HEK293 (cell line): ENCODE results near the gene FLNA.

Experiments
- CTCF ChIP-seq: fragments of 450-650 bp; formaldehyde crosslinking; IDR thresholded peaks from 2 replicates; pipeline ENCODE4 v1.5.1; 2016; ENCODE audit warnings: missing biosample characterization, missing genetic modification characterization
- ELK4 ChIP-seq: IDR thresholded peaks from 2 replicates; pipeline ENCODE4 v1.6.1; 2011; ENCODE audit warnings: mild to moderate bottlenecking, low read depth, low read length, borderline replicate concordance
- REST ChIP-seq: fragments of 450-650 bp; formaldehyde crosslinking; IDR thresholded peaks from 2 replicates; pipeline ENCODE4 v1.5.1; 2016; ENCODE audit warnings: missing biosample characterization, missing genetic modification characterization
- SP7 ChIP-seq: fragments of 450-650 bp; formaldehyde crosslinking; IDR thresholded peaks from 2 replicates; pipeline ENCODE4 v1.5.1; 2016; ENCODE audit warnings: missing biosample characterization, missing genetic modification characterization
- TSHZ1 ChIP-seq: fragments of 450-650 bp; formaldehyde crosslinking; IDR thresholded peaks from 2 replicates; pipeline ENCODE4 v1.5.1; 2016; ENCODE audit warnings: missing biosample characterization, missing genetic modification characterization, borderline replicate concordance
- ZIC2 ChIP-seq: fragments of 450-650 bp; formaldehyde crosslinking; IDR thresholded peaks from 2 replicates; pipeline ENCODE4 v1.5.1; 2016; ENCODE audit warnings: missing biosample characterization, missing genetic modification characterization
- ZNF146 ChIP-seq: fragments of 450-650 bp; formaldehyde crosslinking; IDR thresholded peaks from 2 replicates; pipeline ENCODE4 v1.5.1; 2016; ENCODE audit warnings: missing biosample characterization, missing genetic modification characterization
- ZNF19 ChIP-seq: fragments of 450-650 bp; formaldehyde crosslinking; IDR thresholded peaks from 2 replicates; pipeline ENCODE4; 2016; ENCODE audit warnings: missing biosample characterization, missing genetic modification characterization, low read depth
- ZNF335 ChIP-seq: fragments of 450-650 bp; formaldehyde crosslinking; conservative IDR thresholded peaks from 2 replicates; pipeline ENCODE4 v1.5.1; 2016; ENCODE audit warnings: missing biosample characterization, missing genetic modification characterization
- ZNF391 ChIP-seq: fragments of 450-650 bp; formaldehyde crosslinking; IDR thresholded peaks from 2 replicates; pipeline ENCODE4 v1.5.1; 2016; ENCODE audit warnings: low read depth, missing biosample characterization, missing genetic modification characterization, borderline replicate concordance
- ZNF398 ChIP-seq: fragments of 450-650 bp; formaldehyde crosslinking; IDR thresholded peaks from 2 replicates; pipeline ENCODE4 v1.5.1; 2017; ENCODE audit warnings: missing biosample characterization, missing genetic modification characterization
- ZNF501 ChIP-seq: fragments of 450-650 bp; formaldehyde crosslinking; IDR thresholded peaks from 2 replicates; pipeline ENCODE4 v1.5.1; 2016; ENCODE audit warnings: missing biosample characterization, missing genetic modification characterization
- ZNF510 ChIP-seq: fragments of 450-650 bp; formaldehyde crosslinking; IDR thresholded peaks from 2 replicates; pipeline ENCODE4 v1.5.1; 2018; ENCODE audit warnings: mild to moderate bottlenecking, missing genetic modification characterization, missing biosample characterization; ENCODE audit not compliant: insufficient replicate concordance
- ZNF514 ChIP-seq: fragments of 450-650 bp; formaldehyde crosslinking; IDR thresholded peaks from 2 replicates; pipeline ENCODE4 v1.5.1; 2016; ENCODE audit warnings: missing biosample characterization, missing genetic modification characterization
- ZNF561 ChIP-seq: fragments of 450-650 bp; IDR thresholded peaks from 2 replicates; pipeline ENCODE4 v1.5.1; 2018; ENCODE audit warnings: missing biosample characterization, missing genetic modification characterization, borderline replicate concordance
- ZNF585B ChIP-seq: fragments of 450-650 bp; formaldehyde crosslinking; IDR thresholded peaks from 2 replicates; pipeline ENCODE4 v1.5.1; 2016; ENCODE audit warnings: missing biosample characterization, missing genetic modification characterization
- ZNF610 ChIP-seq: fragments of 450-650 bp; formaldehyde crosslinking; IDR thresholded peaks from 2 replicates; pipeline ENCODE4 v1.5.1; 2016; ENCODE audit warnings: missing biosample characterization, missing genetic modification characterization, borderline replicate concordance
- ZNF704 ChIP-seq: fragments of 450-650 bp; formaldehyde crosslinking; IDR thresholded peaks from 2 replicates; pipeline ENCODE4 v1.5.1; 2016; ENCODE audit warnings: missing biosample characterization, missing genetic modification characterization
- ZNF707 ChIP-seq: fragments of 450-650 bp; formaldehyde crosslinking; IDR thresholded peaks from 2 replicates; pipeline ENCODE4 v1.5.1; 2016; ENCODE audit warnings: missing biosample characterization, missing genetic modification characterization
- ZNF791 ChIP-seq: fragments of 450-650 bp; formaldehyde crosslinking; IDR thresholded peaks from 2 replicates; pipeline ENCODE4 v1.5.1; 2016; ENCODE audit warnings: missing biosample characterization, missing genetic modification characterization
- ZSCAN18 ChIP-seq: fragments of 450-650 bp; formaldehyde crosslinking; IDR thresholded peaks from 2 replicates; pipeline ENCODE4 v1.5.1; 2016; ENCODE audit warnings: missing biosample characterization, missing genetic modification characterization
- ZSCAN5A ChIP-seq: fragments of 450-650 bp; formaldehyde crosslinking; IDR thresholded peaks from 2 replicates; pipeline ENCODE4 v1.5.1; 2016; ENCODE audit warnings: missing biosample characterization, missing genetic modification characterization

Gene FLNA

GRCh38 chrX:154383359-154384283, 9.2 kb upstream of the FLNA start (continued):
- no peak for TF ChIP-seq ZSCAN5A (tag by site-specific recombination)
- TF ChIP-seq ZNF791 (tag by site-specific recombination): no peak
- peak; percentile 84 for TF ChIP-seq REST (tag by site-specific recombination)
- no peak for TF ChIP-seq ZNF561 (tag by site-specific recombination)
- TF ChIP-seq ZNF335 (tag by site-specific recombination): no peak
- peak; percentile 55; the same call in 1 of the 2 replicates for TF ChIP-seq ZIC2
- no peak for TF ChIP-seq ZNF585B (tag by site-specific recombination)
- TF ChIP-seq ZNF19 (tag by site-specific recombination): no peak
- TF ChIP-seq ZNF398 (tag by site-specific recombination): peak; percentile 12; the same call in 1 of the 2 replicates
- TF ChIP-seq ZNF510 (tag by site-specific recombination): no peak
- no peak for TF ChIP-seq TSHZ1
- TF ChIP-seq SP7 (tag by site-specific recombination): no peak
- TF ChIP-seq ZNF610 (tag by site-specific recombination): no peak
- no peak for TF ChIP-seq ELK4
- no peak for TF ChIP-seq ZNF501
- TF ChIP-seq ZNF704 (tag by site-specific recombination): no peak
- no peak for TF ChIP-seq ZSCAN18
- no peak for TF ChIP-seq ZNF707 (tag by site-specific recombination)
- no peak for TF ChIP-seq ZNF391 (tag by site-specific recombination)
- no peak for TF ChIP-seq ZNF514
- TF ChIP-seq ZNF146: no peak
- TF ChIP-seq CTCF (tag by site-specific recombination): no peak
